HCT116 (cell line): ENCODE results near the gene MSI2. TPM values are rescaled to one million over a fixed set of nuclear protein-coding genes. Genes with fewer than 3 reads are reported as not detected.

Source experiments
- ATAC-seq: fragments of 200-7000 bp; cut with Tn5 transposase; 2 replicates; pipeline ENCODE4 v1.9.1; 2020; ENCODE audit warnings: mild to moderate bottlenecking, moderate library complexity
- BruUV-seq: library from RNA; stranded (reverse); fragments of 400-500 nt; replicated peaks from 2 replicates; lab custom pipeline; 2021; lab: Mats Ljungman, UMichigan
- CTCF ChIA-PET: fragments of 300-600 bp; sonication (Branson Sonifier 250); formaldehyde crosslinking; loops from one replicate; lab custom pipeline; 2021; ENCODE audit warnings: antibody characterized with exemption; lab: Charles Lee
- POLR2A ChIA-PET: fragments of 300-600, 350-600 bp; sonication (Branson Sonifier 250); formaldehyde crosslinking; loops from one replicate; lab custom pipeline; 2021; ENCODE audit warnings: antibody characterized with exemption; lab: Charles Lee
- RAD21 ChIA-PET, 2 experiments: fragments of 300-600 bp; sonication (Branson Sonifier 250); formaldehyde crosslinking; loops; one replicate each; lab custom pipeline; 2023; ENCODE audit warnings: low total read pairs in 2 of 2; ENCODE audit not compliant: uncharacterized antibody in 2 of 2, unreplicated experiment in 2 of 2, low non-redundant PET in 1 of 2; lab: Charles Lee
- DNase-seq: peaks from one replicate; pipeline ENCODE4 v3.0.0-alpha.2; 2010; ENCODE audit warnings: low read depth, low spot score
- H2AFZ ChIP-seq: fragments of 200-600 bp; shearing (Covaris generic), sonication (generic); 2 replicates; pipeline ENCODE4 v1.6.1; 2017; ENCODE audit warnings: low read depth, mixed run types, mixed read lengths, antibody characterized with exemption, low read length; ENCODE audit not compliant: poor library complexity, severe bottlenecking
- H3K27ac ChIP-seq: 2 replicates; pipeline ENCODE4 v1.5.1; 2012; ENCODE audit warnings: low read depth, low read length
- H3K27me3 ChIP-seq: fragments of 200-600 bp; sonication (generic); 2 replicates; pipeline ENCODE4 v1.6.1; 2016; ENCODE audit warnings: mixed run types, low read length, mixed read lengths; ENCODE audit not compliant: insufficient read depth
- H3K36me3 ChIP-seq, 2 experiments: fragments of 200-500 bp in 1 of 2; fragments of 200-600 bp in 1 of 2; sonication (Bioruptor generic) in 1 of 2; sonication (generic) in 1 of 2; 2 replicates each; pipeline versions ENCODE4 v1.5.1 to v1.6.1; 2014 to 2016; ENCODE audit warnings: low read length in 2 of 2, inconsistent platforms in 1 of 2, mixed read lengths in 1 of 2, mixed run types in 1 of 2; ENCODE audit not compliant: insufficient read depth in 2 of 2, control insufficient read depth in 1 of 2
- H3K4me1 ChIP-seq, 2 experiments: fragments of 200-600 bp in 1 of 2; sonication (generic) in 1 of 2; 2 replicates each; pipeline versions ENCODE4 v1.5.1 to v1.6.1; 2012 to 2017; ENCODE audit warnings: low read length in 2 of 2, inconsistent platforms in 1 of 2, mild to moderate bottlenecking in 1 of 2, mixed read lengths in 1 of 2, mixed run types in 1 of 2, moderate library complexity in 1 of 2; ENCODE audit not compliant: insufficient read depth in 2 of 2, control insufficient read depth in 1 of 2
- H3K4me2 ChIP-seq: fragments of 200-600 bp; sonication (generic); 2 replicates; pipeline ENCODE4 v1.6.1; 2017; ENCODE audit warnings: mixed run types, low read length, mixed read lengths
- H3K4me3 ChIP-seq, 2 experiments: fragments of 200-600 bp in 1 of 2; sonication (generic) in 1 of 2; replicated peaks in 1 of 2; 2 replicates each; pipeline ENCODE4 v1.5.1; 2011 to 2016; ENCODE audit warnings: low read length in 2 of 2, control low read depth in 1 of 2, low read depth in 1 of 2, mild to moderate bottlenecking in 1 of 2, mixed read lengths in 1 of 2, mixed run types in 1 of 2
- H3K79me2 ChIP-seq: fragments of 200-600 bp; sonication (generic); 2 replicates; pipeline ENCODE4 v1.6.1; 2017; ENCODE audit warnings: mild to moderate bottlenecking, mixed run types, low read length, moderate library complexity, mixed read lengths; ENCODE audit not compliant: insufficient read depth
- H3K9ac ChIP-seq: fragments of 200-600 bp; sonication (generic); 2 replicates; pipeline ENCODE4 v1.6.1; 2016; ENCODE audit warnings: low read length, mixed read lengths
- H3K9me2 ChIP-seq: fragments of 200-600 bp; sonication (generic), shearing (Covaris generic); 2 replicates; pipeline ENCODE4 v1.6.1; 2017; ENCODE audit warnings: mixed run types, mild to moderate bottlenecking, moderate library complexity; ENCODE audit not compliant: insufficient read depth
- H3K9me3 ChIP-seq, 2 experiments: fragments of 200-500 bp in 1 of 2; fragments of 200-600 bp in 1 of 2; sonication (Bioruptor generic) in 1 of 2; sonication (generic) in 1 of 2; 2 replicates each; pipeline ENCODE4 v1.6.1; 2014 to 2017; ENCODE audit warnings: low read length in 2 of 2, mixed read lengths in 2 of 2, inconsistent platforms in 1 of 2, low read depth in 1 of 2, mild to moderate bottlenecking in 1 of 2, mixed run types in 1 of 2, moderate library complexity in 1 of 2; ENCODE audit not compliant: control insufficient read depth in 1 of 2, insufficient read depth in 1 of 2
- H4K20me1 ChIP-seq: fragments of 200-600 bp; sonication (generic), shearing (Covaris generic); 2 replicates; pipeline ENCODE4 v1.6.1; 2017; ENCODE audit warnings: mixed run types, mild to moderate bottlenecking, moderate library complexity; ENCODE audit not compliant: insufficient read depth
- CEBPB ChIP-seq: IDR thresholded peaks from 2 replicates; pipeline ENCODE4 v1.6.1; 2012; ENCODE audit warnings: low read depth
- EGR1 ChIP-seq: IDR thresholded peaks from 2 replicates; pipeline ENCODE4 v1.6.1; 2012; ENCODE audit warnings: low read depth
- JUND ChIP-seq: IDR thresholded peaks from 2 replicates; pipeline ENCODE4 v1.6.1; 2012
- POLR2AphosphoS5 ChIP-seq: IDR thresholded peaks from 2 replicates; pipeline ENCODE4 v1.6.1; 2011; ENCODE audit warnings: mild to moderate bottlenecking, low read depth, low read length, moderate library complexity
- RAD21 ChIP-seq: IDR thresholded peaks from 2 replicates; pipeline ENCODE4 v1.6.1; 2012; ENCODE audit warnings: low read depth, mild to moderate bottlenecking
- SIN3A ChIP-seq: IDR thresholded peaks from 2 replicates; pipeline ENCODE4 v1.6.1; 2012; ENCODE audit warnings: low read depth
- SP1 ChIP-seq: IDR thresholded peaks from 2 replicates; pipeline ENCODE4 v1.6.1; 2012; ENCODE audit warnings: low read depth
- TCF7L2 ChIP-seq: IDR thresholded peaks from 2 replicates; pipeline ENCODE4 v1.7.0; 2011; ENCODE audit warnings: borderline replicate concordance, inconsistent platforms; ENCODE audit not compliant: insufficient read depth, insufficient read length; ENCODE audit errors: extremely low read depth
- YY1 ChIP-seq: IDR thresholded peaks from 2 replicates; pipeline ENCODE4 v1.6.1; 2011; ENCODE audit warnings: low read length, low read depth, moderate library complexity, mild to moderate bottlenecking; ENCODE audit not compliant: insufficient replicate concordance; ENCODE audit errors: extremely low read depth
- ZNF274 ChIP-seq: fragments of 200-500 bp; sonication (Bioruptor generic); IDR thresholded peaks from 2 replicates; pipeline ENCODE4 v1.6.1; 2014; ENCODE audit warnings: mild to moderate bottlenecking, low read depth, low read length, inconsistent platforms
- intact Hi-C: fragments of 100-400 bp; cut with micrococcal nuclease; formaldehyde crosslinking; loops from 2 replicates; pipeline ENCODE4 v1.10.0; 2022
- total RNA-seq: library from RNA; stranded (reverse); gene quantifications from one replicate; pipeline ENCODE4 v1.2.1, GENCODE V29; 2021; ENCODE audit not compliant: unreplicated experiment
- TF ChIP-seq, protein P1 (sequence below): IDR thresholded peaks from 2 replicates; pipeline ENCODE4 v1.6.1; 2011; ENCODE audit warnings: mild to moderate bottlenecking, low read length, moderate library complexity; ENCODE audit not compliant: insufficient replicate concordance; ENCODE audit errors: extremely low read depth
- TF ChIP-seq, protein P2 (sequence below): IDR thresholded peaks from 2 replicates; pipeline ENCODE4 v1.6.1; 2012
- TF ChIP-seq, protein P3 (sequence below): IDR thresholded peaks from 2 replicates; pipeline ENCODE4 v1.6.1; 2012; ENCODE audit warnings: low read depth

Gene MSI2
- total RNA-seq, 1 experiment from 2014 or later, result 137 TPM

DNA sequence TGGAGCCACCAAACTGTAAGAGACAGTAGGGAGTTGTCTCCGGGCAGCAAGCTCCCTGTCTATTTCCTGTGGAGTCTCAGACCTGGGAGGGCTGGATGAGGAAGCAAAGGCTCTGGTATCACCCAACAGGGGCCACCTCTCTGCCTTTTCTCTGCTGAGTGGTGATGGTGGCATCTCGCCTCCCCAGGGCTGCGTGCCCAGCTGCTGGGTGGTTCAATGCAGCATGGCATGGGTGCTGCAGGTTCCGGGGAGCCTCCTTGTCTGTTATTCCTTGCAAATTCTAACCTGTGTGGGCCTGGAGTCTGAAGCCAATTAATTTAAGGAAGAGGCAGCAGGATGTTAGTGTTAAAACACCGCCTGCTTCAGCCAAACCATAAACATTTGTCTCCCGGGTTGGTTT lies 410.6 kb downstream of the MSI2 start:
- no peaks in the 10 kb centered on the region for H3K9me2 ChIP-seq
- POLR2A ChIA-PET, result no interaction called here
- no peaks in the 10 kb centered on the region for H4K20me1 ChIP-seq
- H3K9me3 ChIP-seq, result no peaks in the 10 kb centered on the region
- RAD21 ChIA-PET, result no interaction called here
- TF ChIP-seq CEBPB (no peak), EGR1 (no peak), YY1 (no peak), POLR2AphosphoS5 (no peak), RAD21 (no peak), JUND (no peak), ZNF274 (no peak), TCF7L2 (no peak), SIN3A (no peak), SP1 (no peak)
- TF ChIP-seq, protein P1, sequence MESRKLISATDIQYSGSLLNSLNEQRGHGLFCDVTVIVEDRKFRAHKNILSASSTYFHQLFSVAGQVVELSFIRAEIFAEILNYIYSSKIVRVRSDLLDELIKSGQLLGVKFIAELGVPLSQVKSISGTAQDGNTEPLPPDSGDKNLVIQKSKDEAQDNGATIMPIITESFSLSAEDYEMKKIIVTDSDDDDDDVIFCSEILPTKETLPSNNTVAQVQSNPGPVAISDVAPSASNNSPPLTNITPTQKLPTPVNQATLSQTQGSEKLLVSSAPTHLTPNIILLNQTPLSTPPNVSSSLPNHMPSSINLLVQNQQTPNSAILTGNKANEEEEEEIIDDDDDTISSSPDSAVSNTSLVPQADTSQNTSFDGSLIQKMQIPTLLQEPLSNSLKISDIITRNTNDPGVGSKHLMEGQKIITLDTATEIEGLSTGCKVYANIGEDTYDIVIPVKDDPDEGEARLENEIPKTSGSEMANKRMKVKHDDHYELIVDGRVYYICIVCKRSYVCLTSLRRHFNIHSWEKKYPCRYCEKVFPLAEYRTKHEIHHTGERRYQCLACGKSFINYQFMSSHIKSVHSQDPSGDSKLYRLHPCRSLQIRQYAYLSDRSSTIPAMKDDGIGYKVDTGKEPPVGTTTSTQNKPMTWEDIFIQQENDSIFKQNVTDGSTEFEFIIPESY, result no peak
- TF ChIP-seq, protein P2, sequence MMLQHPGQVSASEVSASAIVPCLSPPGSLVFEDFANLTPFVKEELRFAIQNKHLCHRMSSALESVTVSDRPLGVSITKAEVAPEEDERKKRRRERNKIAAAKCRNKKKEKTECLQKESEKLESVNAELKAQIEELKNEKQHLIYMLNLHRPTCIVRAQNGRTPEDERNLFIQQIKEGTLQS, result no peak
- TF ChIP-seq, protein P3, sequence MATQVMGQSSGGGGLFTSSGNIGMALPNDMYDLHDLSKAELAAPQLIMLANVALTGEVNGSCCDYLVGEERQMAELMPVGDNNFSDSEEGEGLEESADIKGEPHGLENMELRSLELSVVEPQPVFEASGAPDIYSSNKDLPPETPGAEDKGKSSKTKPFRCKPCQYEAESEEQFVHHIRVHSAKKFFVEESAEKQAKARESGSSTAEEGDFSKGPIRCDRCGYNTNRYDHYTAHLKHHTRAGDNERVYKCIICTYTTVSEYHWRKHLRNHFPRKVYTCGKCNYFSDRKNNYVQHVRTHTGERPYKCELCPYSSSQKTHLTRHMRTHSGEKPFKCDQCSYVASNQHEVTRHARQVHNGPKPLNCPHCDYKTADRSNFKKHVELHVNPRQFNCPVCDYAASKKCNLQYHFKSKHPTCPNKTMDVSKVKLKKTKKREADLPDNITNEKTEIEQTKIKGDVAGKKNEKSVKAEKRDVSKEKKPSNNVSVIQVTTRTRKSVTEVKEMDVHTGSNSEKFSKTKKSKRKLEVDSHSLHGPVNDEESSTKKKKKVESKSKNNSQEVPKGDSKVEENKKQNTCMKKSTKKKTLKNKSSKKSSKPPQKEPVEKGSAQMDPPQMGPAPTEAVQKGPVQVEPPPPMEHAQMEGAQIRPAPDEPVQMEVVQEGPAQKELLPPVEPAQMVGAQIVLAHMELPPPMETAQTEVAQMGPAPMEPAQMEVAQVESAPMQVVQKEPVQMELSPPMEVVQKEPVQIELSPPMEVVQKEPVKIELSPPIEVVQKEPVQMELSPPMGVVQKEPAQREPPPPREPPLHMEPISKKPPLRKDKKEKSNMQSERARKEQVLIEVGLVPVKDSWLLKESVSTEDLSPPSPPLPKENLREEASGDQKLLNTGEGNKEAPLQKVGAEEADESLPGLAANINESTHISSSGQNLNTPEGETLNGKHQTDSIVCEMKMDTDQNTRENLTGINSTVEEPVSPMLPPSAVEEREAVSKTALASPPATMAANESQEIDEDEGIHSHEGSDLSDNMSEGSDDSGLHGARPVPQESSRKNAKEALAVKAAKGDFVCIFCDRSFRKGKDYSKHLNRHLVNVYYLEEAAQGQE, result no peak
- no TSS peak for BruUV-seq
- H3K79me2 ChIP-seq, result no peaks in the 10 kb centered on the region
- H3K4me3 ChIP-seq, result no peak overlapping the region
- H2AFZ ChIP-seq, result no peak overlapping the region
- no peaks in the 10 kb centered on the region for H3K36me3 ChIP-seq
- H3K4me2 ChIP-seq, result no peak overlapping the region
- ATAC-seq (no peak), DNase-seq (no peak)
- intact Hi-C loops, result no loop called here
- H3K9ac ChIP-seq, result no peak overlapping the region
- no peaks in the 10 kb centered on the region for H3K27me3 ChIP-seq
- CTCF ChIA-PET, result interaction anchor here (0.8 kb wide), 1 partner anchor 424 kb away, joined by 3 read pairs; no protein-coding TSS in a partner anchor
- no peak overlapping the region for H3K27ac ChIP-seq
- peaks cover 12 to 18% of the 10 kb centered on the region in 2 experiments for H3K4me1 ChIP-seq
